ENCODE results near the gene ACKR3.

ACKR3 gene

GRCh38 chr2:236613612-236614011, 44.0 kb downstream of the ACKR3 start:
- H3K27ac ChIP-seq (ENCODE audit: insufficient read depth in 1 of 2, low read depth in 1 of 2, low read length in 2 of 2, poor library complexity in 1 of 2, severe bottlenecking in 2 of 2): no peak overlapping the region
- H3K27me3 ChIP-seq (replicated peaks in 2 of 5; ENCODE audit: control insufficient read depth in 4 of 5, insufficient read depth in 5 of 5, low read length in 4 of 5): peaks cover 0 to 7% (median 5%) of the 10 kb centered on the region in 5 experiments
- POLR2A ChIA-PET: interaction anchor here (0.6 kb wide), 1 partner anchor 12 kb away, joined by 4 read pairs; no protein-coding TSS in a partner anchor
- DNase-seq: no peak
- no peaks in the 10 kb centered on the region for H3K4me1 ChIP-seq (ENCODE audit: control extremely low read depth in 1 of 4, control insufficient read depth in 4 of 4, insufficient read depth in 4 of 4, low read length in 3 of 4)
- H3K36me3 ChIP-seq (ENCODE audit: control insufficient read depth in 4 of 4, insufficient read depth in 4 of 4, low read length in 3 of 4): no peaks in the 10 kb centered on the region
- WGBS (ENCODE audit: insufficient coverage): 91% methylated on average over 4 of the region's 4 CpGs
- CTCF ChIA-PET: interaction anchor here (1.8 kb wide), 1 partner anchor 414 kb away, joined by 3 read pairs; no protein-coding TSS in a partner anchor
- no peaks in the 10 kb centered on the region for H3K9me3 ChIP-seq (ENCODE audit: control extremely low read depth in 1 of 5, control insufficient read depth in 4 of 5, insufficient read depth in 2 of 5, low read depth in 1 of 5, low read length in 4 of 5)
- H3K4me3 ChIP-seq (ENCODE audit: control insufficient read depth in 1 of 7, extremely low read depth in 1 of 7, insufficient read depth in 4 of 7, low read depth in 2 of 7, low read length in 6 of 7): no peak overlapping the region

GRCh38 chr2:236614551-236614950, 44.9 kb downstream of the ACKR3 start:
- no peak overlapping the region for H3K4me3 ChIP-seq (ENCODE audit: control insufficient read depth in 1 of 7, extremely low read depth in 1 of 7, insufficient read depth in 4 of 7, low read depth in 2 of 7, low read length in 6 of 7)
- WGBS (ENCODE audit: insufficient coverage): 100% methylated on average over 3 of the region's 5 CpGs
- DNase-seq: no peak
- H3K4me1 ChIP-seq (ENCODE audit: control extremely low read depth in 1 of 4, control insufficient read depth in 4 of 4, insufficient read depth in 4 of 4, low read length in 3 of 4): no peaks in the 10 kb centered on the region
- ChIA-PET POLR2A (no interaction called here), CTCF (interaction anchor here (0.9 kb wide), 1 partner anchor 17 kb away, joined by 5 read pairs; no protein-coding TSS in a partner anchor)
- H3K27ac ChIP-seq (ENCODE audit: insufficient read depth in 1 of 2, low read depth in 1 of 2, low read length in 2 of 2, poor library complexity in 1 of 2, severe bottlenecking in 2 of 2): no peak overlapping the region
- H3K9me3 ChIP-seq (ENCODE audit: control extremely low read depth in 1 of 5, control insufficient read depth in 4 of 5, insufficient read depth in 2 of 5, low read depth in 1 of 5, low read length in 4 of 5): no peaks in the 10 kb centered on the region
- peaks cover 0 to 11% (median 5%) of the 10 kb centered on the region in 5 experiments for H3K27me3 ChIP-seq (replicated peaks in 2 of 5; ENCODE audit: control insufficient read depth in 4 of 5, insufficient read depth in 5 of 5, low read length in 4 of 5)
- no peaks in the 10 kb centered on the region for H3K36me3 ChIP-seq (ENCODE audit: control insufficient read depth in 4 of 4, insufficient read depth in 4 of 4, low read length in 3 of 4)

GRCh38 chr2:236616031-236616430, 46.4 kb downstream of the ACKR3 start:
- Histone ChIP-seq H3K4me3 (ENCODE audit: control insufficient read depth in 1 of 7, extremely low read depth in 1 of 7, insufficient read depth in 4 of 7, low read depth in 2 of 7, low read length in 6 of 7) (no peak overlapping the region), H3K4me1 (ENCODE audit: control extremely low read depth in 1 of 4, control insufficient read depth in 4 of 4, insufficient read depth in 4 of 4, low read length in 3 of 4) (no peaks in the 10 kb centered on the region), H3K36me3 (ENCODE audit: control insufficient read depth in 4 of 4, insufficient read depth in 4 of 4, low read length in 3 of 4) (no peaks in the 10 kb centered on the region), H3K27me3 (replicated peaks in 2 of 5; ENCODE audit: control insufficient read depth in 4 of 5, insufficient read depth in 5 of 5, low read length in 4 of 5) (peaks cover 0 to 15% (median 5%) of the 10 kb centered on the region in 5 experiments), H3K27ac (ENCODE audit: insufficient read depth in 1 of 2, low read depth in 1 of 2, low read length in 2 of 2, poor library complexity in 1 of 2, severe bottlenecking in 2 of 2) (no peak overlapping the region), H3K9me3 (ENCODE audit: control extremely low read depth in 1 of 5, control insufficient read depth in 4 of 5, insufficient read depth in 2 of 5, low read depth in 1 of 5, low read length in 4 of 5) (no peaks in the 10 kb centered on the region)
- CTCF ChIA-PET: no interaction called here
- 100% methylated on average over 5 of the region's 6 CpGs for WGBS (ENCODE audit: insufficient coverage)
- POLR2A ChIA-PET: no interaction called here
- no peak for DNase-seq

GRCh38 chr2:236616624-236617023, 47.0 kb downstream of the ACKR3 start:
- WGBS (ENCODE audit: insufficient coverage): 100% methylated on average over 2 of the region's 7 CpGs
- Histone ChIP-seq H3K9me3 (ENCODE audit: control extremely low read depth in 1 of 5, control insufficient read depth in 4 of 5, insufficient read depth in 2 of 5, low read depth in 1 of 5, low read length in 4 of 5) (no peaks in the 10 kb centered on the region), H3K4me3 (ENCODE audit: control insufficient read depth in 1 of 7, extremely low read depth in 1 of 7, insufficient read depth in 4 of 7, low read depth in 2 of 7, low read length in 6 of 7) (no peak overlapping the region), H3K36me3 (ENCODE audit: control insufficient read depth in 4 of 4, insufficient read depth in 4 of 4, low read length in 3 of 4) (no peaks in the 10 kb centered on the region), H3K27me3 (replicated peaks in 2 of 5; ENCODE audit: control insufficient read depth in 4 of 5, insufficient read depth in 5 of 5, low read length in 4 of 5) (peaks cover 0 to 16% (median 5%) of the 10 kb centered on the region in 5 experiments), H3K4me1 (ENCODE audit: control extremely low read depth in 1 of 4, control insufficient read depth in 4 of 4, insufficient read depth in 4 of 4, low read length in 3 of 4) (no peaks in the 10 kb centered on the region), H3K27ac (ENCODE audit: insufficient read depth in 1 of 2, low read depth in 1 of 2, low read length in 2 of 2, poor library complexity in 1 of 2, severe bottlenecking in 2 of 2) (no peak overlapping the region)
- ChIA-PET POLR2A (no interaction called here), CTCF (no interaction called here)
- no peak for DNase-seq

- H3K27ac ChIP-seq (ENCODE audit: insufficient read depth in 1 of 2, low read depth in 1 of 2, low read length in 2 of 2, poor library complexity in 1 of 2, severe bottlenecking in 2 of 2): no peak overlapping the region
- H3K9me3 ChIP-seq (ENCODE audit: control extremely low read depth in 1 of 5, control insufficient read depth in 4 of 5, insufficient read depth in 2 of 5, low read depth in 1 of 5, low read length in 4 of 5): no peaks in the 10 kb centered on the region
- POLR2A ChIA-PET: no interaction called here
- H3K4me3 ChIP-seq (ENCODE audit: control insufficient read depth in 1 of 7, extremely low read depth in 1 of 7, insufficient read depth in 4 of 7, low read depth in 2 of 7, low read length in 6 of 7): no peak overlapping the region
- H3K4me1 ChIP-seq (ENCODE audit: control extremely low read depth in 1 of 4, control insufficient read depth in 4 of 4, insufficient read depth in 4 of 4, low read length in 3 of 4): no peaks in the 10 kb centered on the region
- no peak for DNase-seq
- CTCF ChIA-PET: no interaction called here
- H3K27me3 ChIP-seq (replicated peaks in 2 of 5; ENCODE audit: control insufficient read depth in 4 of 5, insufficient read depth in 5 of 5, low read length in 4 of 5): peaks cover 0 to 16% (median 5%) of the 10 kb centered on the region in 5 experiments
- 91% methylated on average over 6 of the region's 6 CpGs for WGBS (ENCODE audit: insufficient coverage)
- no peaks in the 10 kb centered on the region for H3K36me3 ChIP-seq (ENCODE audit: control insufficient read depth in 4 of 4, insufficient read depth in 4 of 4, low read length in 3 of 4)
Observed at GRCh38 chr2:236617221-236617737, 47.7 kb downstream of the ACKR3 start.

GRCh38 chr2:236617796-236618195, 48.2 kb downstream of the ACKR3 start:
- ChIA-PET POLR2A (no interaction called here), CTCF (no interaction called here)
- WGBS (ENCODE audit: insufficient coverage): 96% methylated on average over 8 of the region's 10 CpGs
- H3K4me3 ChIP-seq (ENCODE audit: control insufficient read depth in 1 of 7, extremely low read depth in 1 of 7, insufficient read depth in 4 of 7, low read depth in 2 of 7, low read length in 6 of 7): no peak overlapping the region
- no peak overlapping the region for H3K27ac ChIP-seq (ENCODE audit: insufficient read depth in 1 of 2, low read depth in 1 of 2, low read length in 2 of 2, poor library complexity in 1 of 2, severe bottlenecking in 2 of 2)
- H3K9me3 ChIP-seq (ENCODE audit: control extremely low read depth in 1 of 5, control insufficient read depth in 4 of 5, insufficient read depth in 2 of 5, low read depth in 1 of 5, low read length in 4 of 5): no peaks in the 10 kb centered on the region
- H3K27me3 ChIP-seq (replicated peaks in 2 of 5; ENCODE audit: control insufficient read depth in 4 of 5, insufficient read depth in 5 of 5, low read length in 4 of 5): peaks cover 0 to 16% (median 5%) of the 10 kb centered on the region in 5 experiments
- no peaks in the 10 kb centered on the region for H3K36me3 ChIP-seq (ENCODE audit: control insufficient read depth in 4 of 4, insufficient read depth in 4 of 4, low read length in 3 of 4)
- no peaks in the 10 kb centered on the region for H3K4me1 ChIP-seq (ENCODE audit: control extremely low read depth in 1 of 4, control insufficient read depth in 4 of 4, insufficient read depth in 4 of 4, low read length in 3 of 4)
- no peak for DNase-seq

- CTCF ChIA-PET: no interaction called here
- POLR2A ChIA-PET: no interaction called here
- H3K27ac ChIP-seq (ENCODE audit: insufficient read depth in 1 of 2, low read depth in 1 of 2, low read length in 2 of 2, poor library complexity in 1 of 2, severe bottlenecking in 2 of 2): no peak overlapping the region
Observed at GRCh38 chr2:236618370-236618769, 48.7 kb downstream of the ACKR3 start.

More at GRCh38 chr2:236618370-236618769, 48.7 kb downstream of the ACKR3 start:
- Histone ChIP-seq H3K36me3 (ENCODE audit: control insufficient read depth in 4 of 4, insufficient read depth in 4 of 4, low read length in 3 of 4) (no peaks in the 10 kb centered on the region), H3K4me1 (ENCODE audit: control extremely low read depth in 1 of 4, control insufficient read depth in 4 of 4, insufficient read depth in 4 of 4, low read length in 3 of 4) (no peaks in the 10 kb centered on the region), H3K27me3 (replicated peaks in 2 of 5; ENCODE audit: control insufficient read depth in 4 of 5, insufficient read depth in 5 of 5, low read length in 4 of 5) (peaks cover 0 to 14% (median 3%) of the 10 kb centered on the region in 5 experiments), H3K9me3 (ENCODE audit: control extremely low read depth in 1 of 5, control insufficient read depth in 4 of 5, insufficient read depth in 2 of 5, low read depth in 1 of 5, low read length in 4 of 5) (no peaks in the 10 kb centered on the region), H3K4me3 (ENCODE audit: control insufficient read depth in 1 of 7, extremely low read depth in 1 of 7, insufficient read depth in 4 of 7, low read depth in 2 of 7, low read length in 6 of 7) (no peak overlapping the region)
- no peak for DNase-seq
- WGBS (ENCODE audit: insufficient coverage): 100% methylated on average over 5 of the region's 7 CpGs

Data from common myeloid progenitor, CD34-positive (primary cell).